Superior temporal gyrus (tissue), 1 donor: ENCODE data around the gene SLC16A9.
"Not testable (repeated sequence)": the region's sequence is repeated elsewhere in the genome, so short reads cannot be mapped to it uniquely, and the experiment has no call there.

Experiments used
- DNase-seq: peaks from one replicate; pipeline ENCODE4 v3.0.0-alpha.2; 2016; ENCODE audit errors: extremely low spot score

SLC16A9 gene, protein sequence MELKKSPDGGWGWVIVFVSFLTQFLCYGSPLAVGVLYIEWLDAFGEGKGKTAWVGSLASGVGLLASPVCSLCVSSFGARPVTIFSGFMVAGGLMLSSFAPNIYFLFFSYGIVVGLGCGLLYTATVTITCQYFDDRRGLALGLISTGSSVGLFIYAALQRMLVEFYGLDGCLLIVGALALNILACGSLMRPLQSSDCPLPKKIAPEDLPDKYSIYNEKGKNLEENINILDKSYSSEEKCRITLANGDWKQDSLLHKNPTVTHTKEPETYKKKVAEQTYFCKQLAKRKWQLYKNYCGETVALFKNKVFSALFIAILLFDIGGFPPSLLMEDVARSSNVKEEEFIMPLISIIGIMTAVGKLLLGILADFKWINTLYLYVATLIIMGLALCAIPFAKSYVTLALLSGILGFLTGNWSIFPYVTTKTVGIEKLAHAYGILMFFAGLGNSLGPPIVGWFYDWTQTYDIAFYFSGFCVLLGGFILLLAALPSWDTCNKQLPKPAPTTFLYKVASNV

DNA sequence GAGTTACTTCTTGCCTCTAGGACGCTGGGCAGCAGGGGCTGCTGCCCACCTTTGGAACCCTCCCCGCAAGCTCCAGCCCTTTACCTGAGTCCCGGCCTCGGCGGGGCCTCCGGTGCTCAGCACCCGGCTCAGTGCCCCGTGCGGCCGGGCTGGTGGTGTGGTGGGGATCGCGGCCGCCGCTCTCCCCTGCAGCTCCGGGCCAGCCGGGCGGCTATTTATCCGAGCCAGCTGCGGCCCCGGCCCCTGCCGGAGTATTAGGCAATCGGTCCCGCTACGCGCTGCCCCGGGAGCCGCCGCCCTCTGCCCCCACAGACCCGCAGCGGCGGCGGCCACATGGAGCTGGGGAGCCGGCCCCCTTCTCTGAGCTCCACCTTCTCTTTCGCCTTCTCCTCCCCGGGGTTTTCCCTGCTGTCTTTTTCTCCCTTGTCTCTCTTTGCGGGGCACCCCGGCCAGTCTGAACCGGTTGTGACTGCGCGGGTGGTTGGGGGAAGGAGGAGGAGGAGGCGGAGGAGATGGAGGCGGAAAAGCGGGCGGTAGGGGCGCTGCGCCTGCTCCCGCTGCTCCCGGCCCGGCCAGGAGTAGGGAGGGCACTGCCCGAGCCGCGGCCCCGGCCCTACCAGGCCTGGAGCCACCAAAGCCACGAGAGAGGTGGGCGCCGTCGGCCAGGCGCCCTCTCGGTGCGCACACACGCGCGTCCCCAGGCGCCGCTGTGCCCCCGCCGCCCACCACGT lies at the start of gene SLC16A9:
Gene SLC16A9, minus strand, starts transcription at position 456 of the 731 bp plus-strand sequence. CDS start 25,559 bp downstream, outside the sequence.
- DNase-seq: peak; percentile 34

DNA sequence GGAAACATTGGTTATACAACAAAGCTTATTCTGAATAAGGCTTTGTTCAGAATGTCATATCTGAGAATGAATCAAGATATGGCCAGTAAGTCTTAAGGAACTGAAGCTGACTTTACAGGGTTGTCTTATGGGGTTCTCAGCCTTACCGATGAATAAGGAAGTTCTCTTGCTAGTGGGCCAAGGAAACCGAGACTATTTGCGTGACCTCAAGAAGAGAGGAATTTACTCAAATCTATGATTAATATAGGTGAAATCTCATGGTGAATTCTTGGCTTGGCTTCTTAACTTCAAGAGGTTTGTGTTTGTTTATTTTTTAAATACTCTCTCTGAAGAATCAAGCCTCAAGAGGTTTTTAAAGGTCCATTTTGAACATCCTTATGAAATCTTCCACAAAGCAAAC lies 48.3 kb upstream of the SLC16A9 start:
- DNase-seq: no peak

DNA sequence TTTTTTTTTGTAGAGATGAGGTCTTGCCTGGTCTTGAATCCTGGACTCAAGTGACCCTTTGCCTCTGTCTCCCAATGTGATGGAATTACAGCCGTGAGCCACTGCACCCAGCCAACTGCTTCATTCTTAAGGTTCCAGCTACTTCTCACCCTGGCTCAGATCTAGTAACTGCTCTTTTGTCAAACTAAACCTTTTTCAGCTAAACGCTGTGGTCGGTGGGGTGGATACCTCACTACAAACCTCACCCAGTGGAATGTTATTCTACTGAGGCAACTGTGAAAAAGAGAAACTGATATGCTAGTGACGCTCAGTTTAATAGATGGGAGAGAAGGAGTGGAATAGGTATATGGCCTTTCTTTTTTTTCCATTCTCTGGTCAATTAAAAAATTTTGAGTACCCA lies 45.3 kb upstream of the SLC16A9 start:
- DNase-seq: no peak

DNA sequence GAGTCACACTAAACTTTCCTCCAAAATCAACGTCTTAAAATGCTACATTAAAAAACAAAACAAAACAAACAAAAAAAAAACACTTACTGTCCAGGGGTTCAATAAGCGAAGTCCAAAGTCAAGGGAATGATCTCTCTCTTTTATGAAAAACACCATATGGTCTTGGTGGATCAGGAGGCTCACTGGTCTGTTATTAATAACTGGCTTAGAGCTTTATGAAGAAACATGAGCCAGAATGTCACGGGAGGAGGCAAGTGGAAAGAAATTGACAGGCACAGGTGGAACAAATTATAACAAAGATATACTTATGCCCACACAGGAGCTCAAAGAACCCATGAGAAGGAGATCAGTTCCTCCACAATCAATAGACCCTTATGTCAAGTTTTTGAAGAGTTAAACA lies 43.6 kb upstream of the SLC16A9 start, which contains the start of gene MRLN:
Gene MRLN, minus strand, starts transcription at position 189 of the 400 bp plus-strand sequence.
- no peak for DNase-seq

DNA sequence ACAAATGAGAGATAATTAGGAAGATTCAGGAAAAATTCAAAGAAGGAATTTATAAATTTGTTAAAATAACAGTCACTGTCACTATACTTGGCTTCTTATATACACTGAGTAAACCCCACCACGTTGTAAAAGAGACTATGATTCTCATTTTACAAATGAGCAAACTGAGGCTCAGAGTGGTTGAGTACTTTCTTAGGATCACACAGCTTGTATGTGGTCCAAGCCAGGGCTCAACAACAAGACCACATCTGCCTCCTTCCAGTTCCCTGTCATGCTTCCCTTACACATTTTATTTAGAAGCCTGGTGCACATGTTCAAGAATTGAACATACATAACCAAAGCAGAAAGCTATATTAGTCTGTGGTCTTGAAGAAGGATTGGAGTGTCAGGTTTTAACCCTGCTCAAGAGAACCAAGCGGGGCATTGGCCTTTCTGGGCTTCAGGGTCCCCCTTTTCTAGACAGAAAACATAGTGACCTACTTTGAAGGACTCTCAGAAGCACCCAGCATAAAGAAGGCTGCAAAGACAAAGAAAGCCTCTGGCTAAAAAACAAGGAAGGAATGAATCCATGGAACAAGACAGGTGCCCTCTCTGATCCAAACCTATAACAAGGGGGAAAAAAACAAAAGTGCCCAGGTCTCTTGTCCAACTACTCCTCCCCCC lies 42.8 kb upstream of the SLC16A9 start:
- no peak for DNase-seq

DNA sequence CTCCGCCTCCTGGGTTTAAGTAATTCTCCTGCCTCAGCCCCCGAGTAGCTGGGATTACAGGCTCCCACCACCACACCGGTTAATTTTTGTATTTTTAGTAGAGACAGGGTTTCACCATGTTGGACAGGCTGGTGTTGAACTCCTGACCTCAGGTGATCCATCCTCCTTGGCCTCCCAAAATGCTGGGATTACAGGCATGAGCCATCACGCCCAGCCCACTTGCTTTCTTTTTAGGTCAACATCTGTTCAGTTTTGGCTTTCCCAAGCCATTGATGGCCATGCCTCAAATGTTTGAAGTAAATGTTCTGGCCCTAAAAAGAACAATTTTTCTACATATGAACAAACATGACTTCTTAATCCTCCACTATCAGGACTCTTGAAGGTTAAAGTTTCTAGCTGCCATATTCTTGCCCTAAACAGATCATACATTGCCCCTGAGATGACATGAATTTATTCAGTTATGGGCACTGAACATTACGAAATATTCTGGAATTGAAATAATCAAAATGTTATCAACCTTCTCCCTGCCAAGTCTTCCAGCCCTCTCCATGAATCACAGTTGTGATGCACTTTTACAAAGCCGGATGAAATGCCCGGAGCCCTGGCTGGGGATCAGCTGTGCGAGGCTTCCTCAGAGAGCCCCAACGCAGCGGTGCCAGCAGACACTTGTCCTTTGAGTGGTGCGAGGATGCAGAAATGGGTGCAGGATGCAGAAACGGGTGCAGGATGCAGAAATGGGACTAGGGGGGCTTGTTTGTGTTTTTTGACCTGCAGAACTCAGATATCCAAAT lies 40.7 kb upstream of the SLC16A9 start:
- DNase-seq: no peak

DNA sequence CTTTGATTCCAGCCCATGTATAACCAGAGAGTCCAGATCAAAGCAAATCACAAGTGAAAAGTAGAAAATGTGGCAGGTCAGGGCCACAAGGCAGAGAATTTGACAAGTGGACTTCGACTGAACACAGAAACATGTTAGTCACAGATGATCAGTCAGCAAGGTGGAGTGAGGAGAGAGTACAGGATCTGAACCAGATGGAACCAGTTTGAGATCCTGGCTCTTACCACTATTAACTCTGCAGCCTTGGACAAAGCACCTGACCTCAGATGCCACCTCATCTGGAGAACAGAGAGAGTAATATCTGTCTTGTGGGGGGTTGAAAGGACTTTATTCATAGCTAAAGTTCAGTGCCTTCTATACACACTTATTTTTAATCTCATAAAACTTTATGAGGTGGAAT lies 39.2 kb upstream of the SLC16A9 start:
- DNase-seq: no peak

DNA sequence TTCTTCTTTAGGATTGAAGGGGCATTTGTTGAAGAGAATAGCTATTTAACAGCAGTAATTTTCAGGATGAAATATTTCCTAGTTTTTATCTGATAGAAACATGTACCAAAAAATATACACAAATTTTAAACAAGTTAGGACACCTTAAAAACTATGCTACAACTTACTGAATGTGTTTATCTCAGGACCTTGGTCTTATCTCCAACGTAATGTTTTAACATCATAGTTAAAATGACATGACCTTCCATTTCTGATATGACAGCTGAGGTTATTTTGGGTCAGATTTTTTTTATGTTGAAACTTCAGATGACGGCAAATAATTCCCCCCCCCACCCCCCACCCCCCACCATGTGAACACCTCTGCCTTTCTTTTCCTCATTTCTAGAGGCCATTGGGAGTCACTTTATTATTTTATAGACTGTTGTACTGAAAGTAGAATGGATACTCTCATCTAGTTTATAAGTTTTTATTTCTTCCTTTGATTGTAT lies 35.6 kb upstream of the SLC16A9 start:
- no peak for DNase-seq

DNA sequence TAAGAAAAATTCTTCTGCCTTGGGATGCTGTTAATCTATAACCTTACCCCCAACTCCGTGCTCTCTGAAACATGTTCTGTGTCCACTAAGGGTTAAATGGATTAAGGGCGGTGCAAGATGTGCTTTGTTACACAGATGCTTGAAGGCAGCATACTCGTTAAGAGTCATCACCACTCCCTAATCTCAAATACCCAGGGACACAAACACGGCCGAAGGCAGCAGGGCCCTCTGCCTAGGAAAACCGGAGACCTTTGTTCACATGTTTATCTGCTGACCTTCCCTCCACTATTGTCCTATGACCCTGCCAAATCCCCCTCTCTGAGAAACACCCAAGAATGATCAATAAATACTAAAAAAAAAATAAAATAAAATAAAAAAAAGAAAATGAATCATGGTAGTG lies 35.1 kb upstream of the SLC16A9 start:
- DNase-seq: not testable (repeated sequence)

DNA sequence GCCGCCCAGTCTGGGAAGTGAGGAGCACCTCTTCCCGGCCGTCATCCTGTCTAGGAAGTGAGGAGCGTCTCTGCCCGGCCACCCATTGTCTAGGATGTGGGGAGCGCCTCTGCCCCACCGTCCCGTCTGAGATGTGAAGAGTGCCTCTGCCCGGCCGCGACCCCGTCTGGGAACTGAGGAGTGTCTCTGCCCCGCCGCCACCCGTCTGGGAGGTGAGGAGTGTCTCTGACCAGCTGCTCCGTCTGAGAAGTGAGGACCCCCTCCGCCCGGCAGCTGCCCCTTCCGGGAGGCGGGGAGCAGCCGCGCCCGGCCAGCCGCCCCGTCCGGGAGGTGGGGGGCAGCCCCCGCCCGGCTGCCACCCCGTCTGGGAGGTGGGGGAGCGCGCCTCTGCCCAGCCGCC lies 34.5 kb upstream of the SLC16A9 start:
- not testable (repeated sequence) for DNase-seq

DNA sequence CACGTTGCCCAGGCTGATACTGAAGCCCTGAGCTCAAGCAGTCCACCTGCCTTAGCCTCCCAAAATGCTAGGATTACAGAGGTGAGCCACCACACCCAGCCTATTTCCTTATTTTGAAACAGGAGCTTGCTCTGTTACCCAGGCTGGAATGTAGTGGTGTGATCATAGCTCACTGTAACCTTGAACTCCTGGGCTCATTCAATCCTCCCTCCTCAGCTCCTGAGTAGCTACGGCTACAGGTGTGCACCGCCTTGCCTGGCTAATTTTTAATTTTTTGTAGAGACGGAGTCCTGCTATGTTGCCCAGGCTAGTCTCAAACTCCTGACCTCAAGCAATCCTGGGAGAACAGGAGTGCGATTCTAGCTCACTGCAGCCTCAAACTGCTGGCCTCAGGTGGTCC lies 31.9 kb upstream of the SLC16A9 start:
- DNase-seq: no peak

DNA sequence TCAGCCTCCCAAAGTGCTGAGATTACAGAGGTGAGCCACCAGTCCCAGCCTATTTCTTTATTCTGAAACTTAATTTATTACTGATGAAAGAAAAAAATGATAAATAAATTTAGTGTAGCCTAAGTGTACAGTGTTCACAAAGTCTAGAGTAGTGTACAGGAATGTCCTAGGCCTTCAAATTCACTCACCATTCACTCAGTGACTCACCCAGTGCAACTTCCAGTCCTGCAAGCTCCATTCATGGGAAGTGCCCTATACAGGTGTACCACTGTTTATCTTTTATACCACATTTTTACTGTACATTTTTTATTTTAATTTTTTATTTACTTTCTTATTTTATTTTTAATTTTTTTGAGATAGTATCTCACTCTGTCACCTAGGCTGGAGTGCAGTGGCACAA lies 31.4 kb upstream of the SLC16A9 start:
- DNase-seq: no peak

DNA sequence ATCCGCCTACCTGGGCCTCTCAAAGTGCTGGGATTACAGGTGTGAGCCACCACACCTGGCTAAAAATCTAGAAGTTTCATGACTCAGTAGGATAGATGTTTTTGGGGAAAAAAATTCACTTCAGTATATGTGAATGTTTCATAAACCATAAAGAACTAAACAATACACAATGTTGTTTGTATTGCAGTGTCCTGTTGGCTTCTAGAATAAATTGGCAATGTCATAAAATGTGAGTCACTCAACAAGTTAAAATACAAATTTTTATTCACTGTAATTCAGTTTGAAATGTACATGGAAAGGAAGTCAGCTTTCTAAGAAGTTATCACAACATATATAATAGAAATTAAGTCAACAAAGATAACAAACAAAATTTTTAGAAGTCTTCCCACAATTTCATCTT lies 27.1 kb upstream of the SLC16A9 start:
- DNase-seq: no peak

DNA sequence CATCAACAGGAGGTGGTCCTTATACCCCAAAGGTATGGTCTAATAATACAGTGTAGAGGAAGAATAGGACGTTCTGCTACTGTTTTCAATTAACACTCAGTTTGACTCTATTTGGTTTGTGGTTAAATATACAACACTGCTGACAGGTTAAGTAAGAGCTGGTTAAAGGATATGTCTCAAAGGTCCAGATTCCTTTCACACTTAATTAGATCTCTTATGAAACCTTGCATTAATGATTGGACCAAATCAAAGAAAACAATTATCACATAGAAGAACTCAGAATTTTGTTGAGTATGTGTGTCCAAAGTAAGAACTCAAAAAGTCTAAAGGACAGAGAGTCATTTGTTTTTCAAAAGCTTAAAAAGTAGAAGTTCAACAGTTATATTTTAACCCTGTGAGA lies 25.6 kb upstream of the SLC16A9 start:
- no peak for DNase-seq

DNA sequence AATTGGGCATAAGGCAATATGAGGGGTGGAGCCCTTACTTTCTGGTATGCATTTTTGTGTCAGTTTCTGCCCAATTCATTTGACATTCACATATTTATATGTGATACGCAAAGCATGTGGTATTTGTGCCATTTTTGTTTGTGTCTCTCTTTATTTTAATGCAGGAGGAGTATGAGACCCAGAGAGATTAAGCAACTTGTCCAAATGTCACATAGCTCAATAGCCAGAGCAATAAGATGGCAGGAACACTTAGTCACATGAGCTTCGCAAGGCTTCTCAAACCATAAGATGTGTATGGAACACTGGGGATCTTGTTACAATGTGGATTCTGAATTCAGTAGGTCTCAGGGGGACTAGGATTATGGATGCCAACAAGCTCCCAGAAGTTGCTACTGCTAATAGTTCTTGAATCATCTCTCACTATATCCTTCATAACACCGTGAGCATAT lies 24.4 kb upstream of the SLC16A9 start:
- DNase-seq: no peak

DNA sequence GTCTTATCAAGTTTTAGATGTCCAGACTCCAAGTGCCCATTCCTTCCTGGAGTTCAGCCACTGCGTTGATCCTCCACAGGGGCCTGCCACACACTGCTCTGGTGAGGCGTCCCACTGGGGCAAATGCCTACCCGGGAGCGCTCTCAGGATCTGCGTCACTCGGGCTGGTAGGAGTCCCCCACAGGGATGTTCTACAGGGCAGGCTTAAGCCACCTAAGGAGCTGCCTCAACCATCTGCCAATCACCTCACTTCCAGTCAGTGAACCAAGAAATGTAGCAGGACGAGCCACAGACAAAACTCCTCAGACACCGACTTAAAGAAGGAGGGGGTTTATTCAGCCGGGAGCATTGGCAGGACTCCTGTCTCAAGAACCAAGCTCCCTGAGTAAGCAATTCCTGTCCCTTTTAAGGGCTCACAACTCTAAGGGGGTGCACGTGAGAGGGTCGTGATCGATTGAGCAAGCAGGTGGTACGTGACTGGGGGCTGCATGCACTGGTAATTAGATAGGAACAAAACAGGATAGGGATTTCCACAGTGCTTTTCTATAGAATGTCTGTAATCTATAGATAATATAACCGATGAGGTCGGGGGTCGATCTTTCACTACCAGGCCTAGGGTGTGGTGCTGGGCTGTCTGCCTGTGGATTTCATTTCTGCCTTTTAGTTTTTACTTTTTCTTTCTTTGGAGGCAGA lies 23.8 kb upstream of the SLC16A9 start:
- not testable (repeated sequence) for DNase-seq

DNA sequence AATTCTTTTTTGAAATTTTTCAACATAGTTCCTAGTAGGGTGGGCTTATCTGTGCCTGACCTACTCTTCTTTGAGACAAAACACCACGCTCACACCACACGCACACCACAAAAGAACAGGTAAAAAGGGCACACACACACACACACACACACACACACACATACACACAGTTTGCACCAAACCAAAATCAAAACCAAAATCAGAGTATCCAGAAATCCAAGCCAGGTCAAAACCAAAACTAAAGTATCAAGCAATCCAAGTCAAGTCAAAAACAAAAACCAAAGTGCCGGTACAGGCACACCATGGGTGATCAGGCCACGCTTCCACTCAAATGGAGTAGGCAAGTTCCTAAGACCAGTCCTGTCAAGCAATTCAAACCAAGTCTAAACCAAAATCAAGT lies 23.2 kb upstream of the SLC16A9 start:
- not testable (repeated sequence) for DNase-seq

DNA sequence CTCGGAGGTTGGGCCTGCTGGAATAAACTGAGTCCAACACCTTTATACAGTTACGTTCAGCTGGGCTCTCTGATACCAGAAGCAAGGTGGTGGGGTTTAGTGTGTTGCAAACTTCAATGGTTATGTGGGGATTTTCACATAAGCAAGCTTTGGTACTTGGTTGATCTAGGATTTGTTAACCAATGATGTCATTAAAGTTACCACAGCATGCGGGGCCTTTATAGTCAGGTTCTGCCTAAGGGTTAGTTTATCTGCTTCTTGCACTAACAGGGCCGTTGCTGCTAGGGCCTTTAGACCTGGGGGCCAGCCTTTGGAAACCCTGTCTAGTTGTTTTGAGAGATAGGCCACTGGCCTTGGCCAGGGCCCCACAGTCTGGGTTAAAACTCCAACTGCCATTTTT lies 19.5 kb upstream of the SLC16A9 start:
- not testable (repeated sequence) for DNase-seq

DNA sequence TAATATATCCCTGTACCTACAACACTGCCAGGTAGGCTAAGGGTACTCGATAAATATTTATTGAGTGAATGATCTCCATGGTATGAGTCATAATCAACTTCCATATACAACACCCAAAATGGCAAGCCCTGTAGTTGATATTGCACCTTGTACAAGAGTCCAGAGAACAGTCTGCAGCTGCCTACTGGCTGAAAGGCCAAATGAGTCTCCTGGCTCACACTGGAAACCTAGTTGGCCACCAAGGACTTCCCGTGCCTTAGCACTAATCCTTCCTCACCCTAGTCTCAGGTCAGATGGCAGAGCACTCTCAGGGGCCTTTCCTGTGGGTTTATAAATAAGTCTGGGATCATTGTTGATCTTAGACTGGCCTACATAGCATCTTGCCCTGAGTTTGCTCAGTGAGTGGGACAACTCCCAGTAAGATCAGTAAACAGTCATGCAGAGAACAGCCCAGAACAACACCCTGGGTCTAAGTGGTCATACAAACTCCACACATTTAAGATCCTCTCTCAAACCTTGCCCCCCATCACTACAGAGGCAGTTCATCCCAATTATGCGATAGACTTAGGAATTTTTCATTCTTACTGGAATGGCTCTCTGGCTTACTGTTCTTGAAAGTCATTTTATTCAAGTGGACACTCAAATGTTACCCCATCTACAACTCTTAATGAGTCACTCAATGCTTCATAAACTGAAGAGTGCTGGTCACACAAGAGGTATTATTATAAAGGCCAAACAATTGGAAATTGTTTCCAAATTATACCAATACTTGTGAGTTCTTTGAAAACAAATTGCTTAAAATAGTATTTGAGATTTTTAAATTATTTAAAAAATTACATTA lies 14.7 kb upstream of the SLC16A9 start:
- DNase-seq: no peak

DNA sequence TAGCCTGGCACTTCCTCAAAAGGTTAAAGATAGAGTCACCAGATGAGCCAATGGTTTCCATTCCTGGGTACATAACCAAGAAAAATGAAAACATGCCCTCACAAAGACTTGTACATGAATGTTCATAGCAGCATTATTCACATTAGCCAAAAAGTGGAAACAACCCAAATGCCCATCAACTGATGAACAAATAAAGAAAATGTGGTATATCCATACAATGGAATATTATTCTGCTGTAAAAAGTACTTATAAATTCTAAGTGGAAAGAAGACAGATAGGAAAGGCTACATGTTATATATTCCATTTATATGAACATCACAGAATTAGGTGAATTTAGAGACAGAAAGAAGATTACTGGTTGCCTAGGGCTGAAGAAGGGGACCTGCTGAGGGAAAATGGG lies 10.7 kb upstream of the SLC16A9 start:
- no peak for DNase-seq
